ENCODE data around the gene STK4.

Gene STK4

DNA sequence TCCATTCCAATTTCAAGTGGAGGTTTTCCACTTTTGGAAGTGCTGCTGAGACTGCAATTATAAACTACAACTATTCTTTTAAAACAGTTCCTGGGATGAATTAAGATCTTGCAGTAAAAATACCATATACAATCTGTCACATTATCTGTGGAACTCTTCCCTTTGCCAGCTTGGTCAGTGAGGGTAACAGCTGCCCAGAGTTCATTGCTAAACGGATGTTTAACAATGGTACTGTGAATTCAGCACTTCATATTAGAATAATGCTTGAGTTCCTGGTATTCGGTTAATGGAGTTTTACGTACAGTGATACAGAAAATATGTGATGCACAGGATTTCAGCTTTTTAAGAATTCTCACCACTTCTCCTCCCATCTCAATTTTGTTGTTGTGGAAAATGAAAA lies 83.1 kb downstream of the STK4 start:
- H3K4me3 ChIP-seq (ENCODE audit: low read depth, low read length), result no peak overlapping the region
- TF ChIP-seq, protein P1, sequence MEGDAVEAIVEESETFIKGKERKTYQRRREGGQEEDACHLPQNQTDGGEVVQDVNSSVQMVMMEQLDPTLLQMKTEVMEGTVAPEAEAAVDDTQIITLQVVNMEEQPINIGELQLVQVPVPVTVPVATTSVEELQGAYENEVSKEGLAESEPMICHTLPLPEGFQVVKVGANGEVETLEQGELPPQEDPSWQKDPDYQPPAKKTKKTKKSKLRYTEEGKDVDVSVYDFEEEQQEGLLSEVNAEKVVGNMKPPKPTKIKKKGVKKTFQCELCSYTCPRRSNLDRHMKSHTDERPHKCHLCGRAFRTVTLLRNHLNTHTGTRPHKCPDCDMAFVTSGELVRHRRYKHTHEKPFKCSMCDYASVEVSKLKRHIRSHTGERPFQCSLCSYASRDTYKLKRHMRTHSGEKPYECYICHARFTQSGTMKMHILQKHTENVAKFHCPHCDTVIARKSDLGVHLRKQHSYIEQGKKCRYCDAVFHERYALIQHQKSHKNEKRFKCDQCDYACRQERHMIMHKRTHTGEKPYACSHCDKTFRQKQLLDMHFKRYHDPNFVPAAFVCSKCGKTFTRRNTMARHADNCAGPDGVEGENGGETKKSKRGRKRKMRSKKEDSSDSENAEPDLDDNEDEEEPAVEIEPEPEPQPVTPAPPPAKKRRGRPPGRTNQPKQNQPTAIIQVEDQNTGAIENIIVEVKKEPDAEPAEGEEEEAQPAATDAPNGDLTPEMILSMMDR (IDR thresholded peaks at IDR 0.05; ENCODE audit: insufficient read depth, low read depth, low read length, missing control alignments), result no peak
- DNase-seq (ENCODE audit: low read depth), result no peak

DNA sequence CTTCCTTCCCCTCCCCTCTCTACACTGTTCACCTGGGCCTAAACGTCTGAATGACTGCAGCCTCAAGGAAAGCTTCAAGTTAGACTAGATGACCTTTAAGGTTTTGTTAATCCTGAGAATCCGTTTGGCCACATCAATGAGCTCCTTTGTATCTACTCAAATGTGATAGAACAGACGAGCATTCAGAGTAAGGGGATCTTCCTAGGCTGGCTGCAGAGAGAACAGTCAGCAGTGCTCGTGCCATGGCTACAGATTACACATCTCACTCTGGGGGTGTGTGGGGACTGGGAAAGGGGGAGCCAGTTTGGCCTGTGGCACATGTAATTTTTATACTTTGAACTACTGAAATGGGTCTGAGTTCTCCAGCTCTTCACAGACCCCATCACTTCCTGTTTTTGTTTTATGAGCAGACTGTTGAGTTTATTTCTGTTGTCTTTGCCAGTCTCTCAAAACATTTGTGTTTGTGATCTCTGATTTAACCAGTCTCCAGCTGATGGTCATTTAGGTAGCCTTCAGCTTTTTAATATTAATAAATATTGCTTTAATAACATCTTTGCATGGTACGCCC lies 83.7 kb downstream of the STK4 start:
- DNase-seq (ENCODE audit: low read depth), result peak; percentile 18
- TF ChIP-seq, protein P1 (IDR thresholded peaks at IDR 0.05; ENCODE audit: insufficient read depth, low read depth, low read length, missing control alignments), result no peak
- H3K4me3 ChIP-seq (ENCODE audit: low read depth, low read length), result no peak overlapping the region

DNA sequence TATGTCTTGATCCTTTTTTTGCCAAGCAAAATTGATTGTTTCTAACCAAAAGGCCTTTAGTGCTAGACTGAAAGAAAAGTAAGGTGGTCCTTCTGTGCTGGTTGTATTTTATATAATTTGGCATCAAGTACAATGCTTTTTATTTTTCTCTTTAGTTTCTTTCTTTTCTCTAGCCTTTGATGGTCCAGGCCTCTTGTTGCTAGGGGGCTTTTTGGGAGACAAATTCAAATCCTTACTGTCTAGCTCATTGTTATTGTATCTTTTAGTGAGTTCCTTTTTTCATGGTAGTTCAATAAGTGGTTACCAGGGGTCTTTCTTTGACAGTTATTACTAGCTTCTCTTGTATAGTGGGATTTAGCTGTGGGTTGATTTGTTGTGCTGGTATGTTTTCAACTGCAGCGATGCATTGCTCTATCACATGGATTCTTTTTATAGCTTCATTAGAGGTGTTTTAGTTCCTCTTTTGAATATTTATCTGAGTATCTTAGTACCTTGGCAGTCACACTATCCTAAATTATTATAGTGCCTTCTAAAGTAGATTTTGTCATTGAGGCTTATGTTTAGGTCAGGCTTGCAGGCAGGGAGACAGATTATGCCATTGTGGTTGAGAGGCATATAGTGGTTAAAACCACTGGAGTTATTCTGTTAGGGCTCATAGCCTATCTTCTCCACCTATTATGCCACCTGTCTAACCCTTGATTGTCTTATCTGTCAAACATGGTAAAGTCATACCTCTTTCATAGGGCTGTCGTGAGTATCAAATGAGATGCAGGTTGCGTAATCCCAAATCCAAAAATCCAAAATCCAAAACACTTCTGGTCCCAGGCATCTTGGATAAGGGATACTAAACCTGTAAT lies 85.1 kb downstream of the STK4 start:
- H3K4me3 ChIP-seq (ENCODE audit: low read depth, low read length), result no peak overlapping the region
- TF ChIP-seq, protein P1 (IDR thresholded peaks at IDR 0.05; ENCODE audit: insufficient read depth, low read depth, low read length, missing control alignments), result no peak
- peak; percentile 21 for DNase-seq (ENCODE audit: low read depth)

DNA sequence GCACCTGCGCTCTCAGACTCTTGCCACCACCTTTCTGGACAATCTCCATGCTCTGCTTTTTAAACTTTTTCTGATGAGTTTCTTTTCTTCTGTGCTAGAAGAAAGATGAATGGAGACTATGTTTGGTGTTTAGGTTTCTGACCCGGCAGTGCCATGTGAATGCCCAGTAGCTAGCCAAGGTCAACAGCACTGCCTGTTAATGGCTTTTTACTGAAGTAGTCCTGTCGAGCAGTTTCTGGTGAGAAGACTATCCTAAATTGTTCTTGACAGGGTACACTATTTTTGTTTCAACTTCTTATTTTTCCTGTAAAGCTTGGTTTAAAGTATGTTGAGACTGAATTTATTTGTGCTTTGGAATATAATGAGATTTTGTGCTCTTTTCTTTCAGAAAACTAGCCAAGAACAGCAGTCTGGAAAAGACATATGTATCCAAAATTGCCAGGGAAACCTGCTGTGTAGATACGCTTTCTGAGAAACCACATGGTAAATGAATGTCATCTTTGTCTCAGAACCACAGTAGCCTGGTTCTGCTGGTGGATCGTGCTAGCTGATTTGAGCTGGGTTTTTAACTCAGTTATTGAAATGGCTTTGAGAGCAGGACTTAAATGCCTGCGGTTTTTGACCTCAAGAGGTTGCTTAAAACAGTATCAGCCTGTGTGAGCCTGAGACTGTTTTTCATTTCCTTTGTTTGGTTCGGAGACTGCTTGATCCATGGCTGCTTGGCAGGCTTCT lies 86.6 kb downstream of the STK4 start:
- TF ChIP-seq, protein P1 (IDR thresholded peaks at IDR 0.05; ENCODE audit: insufficient read depth, low read depth, low read length, missing control alignments), result no peak
- H3K4me3 ChIP-seq (ENCODE audit: low read depth, low read length), result no peak overlapping the region
- DNase-seq (ENCODE audit: low read depth), result peak; percentile 73

DNA sequence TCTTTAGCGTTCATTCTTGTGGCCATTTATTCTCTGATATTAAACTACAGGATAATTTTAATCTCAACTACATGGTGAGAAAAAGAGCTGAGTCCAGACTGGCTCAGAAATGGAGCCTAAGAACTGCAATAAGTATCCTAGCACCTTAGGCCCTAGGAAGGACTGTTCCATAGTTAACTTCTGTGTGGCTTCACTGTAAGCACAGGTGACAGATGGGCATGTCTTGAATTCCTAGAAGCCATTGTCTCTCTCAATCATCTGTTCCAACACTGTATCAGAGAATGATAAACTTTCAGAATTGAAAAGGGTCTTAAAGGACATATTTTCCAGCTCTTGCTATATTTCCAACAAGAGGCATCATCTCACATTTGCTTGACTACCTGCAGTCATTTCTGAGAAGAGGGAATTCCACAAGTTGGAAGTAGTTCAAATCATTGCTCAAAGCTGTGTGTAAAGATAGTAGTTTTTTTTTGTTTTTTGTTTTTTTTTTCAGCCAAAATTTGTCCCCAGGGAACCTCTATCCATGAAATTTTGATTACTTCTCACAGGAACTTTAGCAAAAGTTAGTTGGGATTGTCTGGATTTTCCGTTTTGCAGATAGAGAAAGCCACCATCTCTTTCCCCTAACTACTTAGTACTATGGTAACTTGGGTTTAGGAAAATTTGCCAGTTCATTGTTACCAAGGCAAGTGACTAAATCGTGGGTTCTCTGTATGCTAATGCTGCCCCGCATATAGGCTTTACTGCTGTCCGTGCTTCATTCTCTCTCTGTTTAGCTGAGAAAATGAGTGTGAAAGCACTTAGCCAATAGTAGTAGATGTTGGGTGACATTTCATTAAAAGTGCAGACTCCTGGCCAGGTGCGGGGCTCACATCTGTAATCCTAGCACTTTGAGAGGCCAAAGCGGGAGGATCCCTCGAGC lies 87.4 kb downstream of the STK4 start:
- H3K4me3 ChIP-seq (ENCODE audit: low read depth, low read length), result no peak overlapping the region
- TF ChIP-seq, protein P1 (IDR thresholded peaks at IDR 0.05; ENCODE audit: insufficient read depth, low read depth, low read length, missing control alignments), result no peak
- no peak for DNase-seq (ENCODE audit: low read depth)

DNA sequence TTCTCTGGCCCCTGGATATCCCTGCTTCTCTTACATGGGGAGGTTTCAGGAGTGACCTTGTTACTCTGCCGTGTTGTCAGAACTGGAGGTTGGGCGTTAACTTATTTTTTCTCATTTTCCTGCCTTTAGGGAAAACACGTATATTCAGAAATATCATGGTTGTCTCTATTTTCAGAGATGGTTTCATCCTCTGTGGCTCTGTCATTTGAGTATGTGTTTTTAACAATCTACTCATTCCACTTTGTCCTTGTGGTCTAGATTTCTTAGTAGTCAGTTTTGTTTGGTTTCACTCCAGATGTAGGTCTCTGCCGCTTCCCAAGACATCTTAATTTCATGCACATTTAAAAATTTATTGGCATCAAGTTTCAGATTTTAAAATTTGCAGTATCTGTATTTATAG lies 88.7 kb downstream of the STK4 start:
- TF ChIP-seq, protein P1 (IDR thresholded peaks at IDR 0.05; ENCODE audit: insufficient read depth, low read depth, low read length, missing control alignments), result no peak
- H3K4me3 ChIP-seq (ENCODE audit: low read depth, low read length), result no peak overlapping the region
- peak; percentile 59 for DNase-seq (ENCODE audit: low read depth)
